Thoracic aorta (tissue), 2 donors: ENCODE results near the gene ZMIZ1. TPM values are rescaled to one million over a fixed set of nuclear protein-coding genes. Genes with fewer than 3 reads are reported as not detected.

Source experiments
- ATAC-seq: fragments of 150-250 bp; one replicate; pipeline ENCODE4 v1.8.0; 2017; ENCODE audit warnings: low read depth; ENCODE audit not compliant: insufficient number of reproducible peaks, low FRiP score
- DNase-seq: peaks from one replicate; pipeline ENCODE4 v3.0.0-alpha.2; 2020; ENCODE audit warnings: low spot score
- H3K27ac ChIP-seq, 2 donors: fragments of 200-600 bp; sonication (generic); 1 replicate in 1 of 2; 2 replicates in 1 of 2; pipeline ENCODE4 v1.5.1; 2016; ENCODE audit warnings: mild to moderate bottlenecking in 2 of 2, moderate library complexity in 2 of 2
- H3K27me3 ChIP-seq: fragments of 200-600 bp; sonication (generic); replicated peaks from 2 replicates; pipeline ENCODE4 v1.6.0; 2016; ENCODE audit warnings: mild to moderate bottlenecking; ENCODE audit not compliant: insufficient read depth
- H3K36me3 ChIP-seq: fragments of 200-600 bp; sonication (generic); one replicate; pipeline ENCODE4 v1.5.1; 2016
- H3K4me1 ChIP-seq, 2 donors: fragments of 200-600 bp; sonication (generic); 1 replicate in 1 of 2; 2 replicates in 1 of 2; pipeline versions ENCODE4 v1.5.1 to v1.6.0; 2016; ENCODE audit warnings: low read depth in 2 of 2, mild to moderate bottlenecking in 1 of 2; ENCODE audit not compliant: control insufficient read depth in 1 of 2
- H3K4me3 ChIP-seq: fragments of 200-600 bp; sonication (generic); 2 replicates; pipeline ENCODE4 v1.5.1; 2016; ENCODE audit warnings: mild to moderate bottlenecking
- H3K9me3 ChIP-seq: fragments of 200-600 bp; sonication (generic); 2 replicates; pipeline ENCODE4 v1.5.1; 2016
- CTCF ChIP-seq: fragments of 200-600 bp; sonication (generic); IDR thresholded peaks from one replicate; pipeline ENCODE4 v1.5.1; 2019; ENCODE audit warnings: antibody characterized with exemption
- total RNA-seq, 2 donors: library from RNA; depleted of rRNA; stranded (reverse); fragments of >200 nt; gene quantifications; one replicate each; pipeline versions ENCODE4 v1.1.0 to v1.2.3, GENCODE V29; 2016

Gene ZMIZ1
- total RNA-seq, 2 donors from 2014 or later, result 57.8 to 81.6 TPM

DNA sequence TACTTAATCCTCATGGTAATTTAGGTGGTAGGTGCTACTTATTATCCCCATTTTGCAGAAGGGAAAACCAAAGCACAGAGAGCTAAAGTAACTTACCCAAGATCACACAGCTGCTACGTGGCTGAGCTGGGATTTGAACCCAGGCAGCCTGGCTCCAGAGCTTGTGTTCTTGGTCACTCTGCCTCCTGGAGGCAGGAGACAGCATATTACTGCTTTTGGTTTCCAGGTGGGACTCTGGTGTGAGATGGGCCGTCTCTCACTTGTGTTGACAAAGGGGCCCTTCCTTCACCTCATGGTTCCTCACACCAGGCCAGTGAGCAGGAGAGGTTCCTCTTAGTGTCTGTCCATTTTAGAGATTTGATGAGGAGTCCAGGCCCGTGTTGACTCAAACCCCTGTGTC lies 198.7 kb downstream of the ZMIZ1 start:
- Histone ChIP-seq H3K27me3 (no peaks in the 10 kb centered on the region), H3K27ac (peak overlapping the region; percentile 90 to 91), H3K4me3 (no peak overlapping the region), H3K9me3 (no peaks in the 10 kb centered on the region), H3K36me3 (no peaks in the 10 kb centered on the region), H3K4me1 (peaks cover 35 to 57% of the 10 kb centered on the region in 2 donors)
- no peak for ATAC-seq
- DNase-seq, result no peak
- no peak for TF ChIP-seq CTCF

DNA sequence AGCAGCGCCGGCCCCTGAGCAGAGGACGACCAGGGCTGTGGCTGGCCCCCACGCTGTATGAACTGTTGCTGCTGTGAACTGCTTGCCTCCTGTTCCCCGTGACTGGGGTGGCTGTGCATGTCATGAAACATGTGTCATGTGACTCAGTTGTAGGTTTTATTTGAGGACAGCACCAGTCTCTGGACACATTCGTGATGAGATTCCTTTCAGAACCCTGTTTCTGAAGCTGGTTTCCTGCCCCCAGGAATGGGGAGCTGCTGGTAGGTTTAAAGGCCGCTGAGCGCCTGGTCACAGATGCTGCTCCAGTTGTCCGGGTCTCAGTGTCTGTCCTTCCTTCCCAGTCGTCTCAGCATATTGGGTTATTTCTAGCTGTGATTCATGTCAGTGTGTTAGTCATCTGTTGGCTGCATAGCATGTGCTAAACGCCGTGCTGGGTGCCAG lies 199.4 kb downstream of the ZMIZ1 start:
- H3K4me1 ChIP-seq, result peaks cover 35 to 63% of the 10 kb centered on the region in 2 donors
- peak overlapping the region; percentile 90 to 91 for H3K27ac ChIP-seq

DNA sequence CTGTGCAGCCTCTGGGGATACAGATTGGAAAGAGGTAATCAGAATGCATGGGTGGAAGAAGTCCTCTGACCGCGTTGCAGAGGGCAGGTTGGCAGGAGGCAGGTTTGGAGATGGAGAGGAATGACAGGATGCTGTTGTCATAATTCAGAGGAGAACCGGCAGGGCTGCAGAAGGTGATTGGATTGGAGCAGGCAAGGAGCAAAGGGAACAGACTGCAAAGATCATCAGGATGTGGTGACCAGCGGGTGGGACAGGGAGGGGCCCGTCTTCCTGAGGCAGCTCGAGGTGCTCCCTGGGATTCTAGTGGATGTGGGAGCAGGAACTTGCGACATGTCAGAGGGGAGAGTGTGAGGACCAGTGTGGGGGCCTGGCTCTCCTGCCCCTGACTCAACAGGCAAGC lies 200.0 kb downstream of the ZMIZ1 start:
- peaks cover 37 to 69% of the 10 kb centered on the region in 2 donors for H3K4me1 ChIP-seq
- no peaks in the 10 kb centered on the region for H3K27me3 ChIP-seq
- no peak for ATAC-seq
- no peaks in the 10 kb centered on the region for H3K36me3 ChIP-seq
- H3K4me3 ChIP-seq, result no peak overlapping the region
- H3K27ac ChIP-seq, result peak overlapping the region; percentile 90 to 91
- no peak for TF ChIP-seq CTCF
- DNase-seq, result no peak
- no peaks in the 10 kb centered on the region for H3K9me3 ChIP-seq

More for the DNA sequence above, 199.4 kb downstream of the ZMIZ1 start:
- TF ChIP-seq CTCF, result no peak
- Histone ChIP-seq H3K27me3 (no peaks in the 10 kb centered on the region), H3K4me3 (no peak overlapping the region), H3K36me3 (no peaks in the 10 kb centered on the region), H3K9me3 (no peaks in the 10 kb centered on the region)
- no peak for DNase-seq
- no peak for ATAC-seq

DNA sequence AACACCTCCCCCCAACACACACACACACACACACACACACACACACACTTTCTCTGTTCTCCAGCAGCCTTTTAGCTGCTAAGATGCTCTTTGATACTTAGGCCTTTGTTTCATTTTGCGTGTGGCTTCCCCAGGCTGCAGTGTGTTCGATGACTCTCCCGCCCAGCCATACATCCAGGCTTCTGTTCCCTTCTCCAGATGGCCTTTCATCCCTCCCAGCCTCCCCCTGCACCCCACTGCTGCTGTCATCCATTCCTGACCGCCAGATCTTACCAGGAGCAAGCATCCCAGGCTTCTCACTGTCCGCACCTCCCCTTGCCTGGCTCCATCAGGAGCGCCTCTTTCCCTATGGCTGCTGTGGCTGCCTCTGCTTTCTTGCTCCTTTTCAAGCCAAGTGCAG lies 200.7 kb downstream of the ZMIZ1 start:
- peaks cover 44 to 76% of the 10 kb centered on the region in 2 donors for H3K4me1 ChIP-seq
- DNase-seq, result no peak
- no peaks in the 10 kb centered on the region for H3K27me3 ChIP-seq
- no peak overlapping the region for H3K27ac ChIP-seq
- no peaks in the 10 kb centered on the region for H3K36me3 ChIP-seq
- TF ChIP-seq CTCF, result no peak
- H3K4me3 ChIP-seq, result no peak overlapping the region
- H3K9me3 ChIP-seq, result no peaks in the 10 kb centered on the region
- ATAC-seq, result no peak

DNA sequence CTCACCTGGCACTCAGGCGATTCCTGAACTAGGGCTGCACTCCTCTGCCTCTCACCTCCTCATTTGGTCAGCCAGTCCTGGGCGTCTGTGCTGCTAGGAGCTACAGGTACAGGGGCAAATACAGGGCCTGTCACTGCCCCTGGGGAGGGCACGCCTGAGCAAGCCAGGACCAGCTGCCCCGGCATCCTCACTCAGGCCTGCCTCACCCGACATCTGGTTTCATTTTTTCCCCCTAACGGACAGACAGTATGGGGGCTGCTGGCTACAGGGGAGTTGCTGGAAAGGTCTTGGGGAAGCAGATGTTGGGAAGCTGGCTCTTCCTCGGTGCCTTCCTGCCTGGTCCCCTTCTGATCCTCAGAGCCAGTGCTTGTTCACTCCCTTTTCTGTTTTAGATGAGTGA lies 201.2 kb downstream of the ZMIZ1 start:
- no peak for ATAC-seq
- no peak overlapping the region for H3K27ac ChIP-seq

More for the DNA sequence above, 201.2 kb downstream of the ZMIZ1 start:
- Histone ChIP-seq H3K27me3 (no peaks in the 10 kb centered on the region), H3K36me3 (no peaks in the 10 kb centered on the region), H3K4me1 (peaks cover 49 to 77% of the 10 kb centered on the region in 2 donors), H3K4me3 (no peak overlapping the region), H3K9me3 (no peaks in the 10 kb centered on the region)
- no peak for TF ChIP-seq CTCF
- DNase-seq, result no peak
